Measurements from ENCODE around the gene MPP2.
"Not testable (repeated sequence)": the region's sequence is repeated elsewhere in the genome, so short reads cannot be mapped to it uniquely, and the experiment has no call there.

Gene MPP2

DNA sequence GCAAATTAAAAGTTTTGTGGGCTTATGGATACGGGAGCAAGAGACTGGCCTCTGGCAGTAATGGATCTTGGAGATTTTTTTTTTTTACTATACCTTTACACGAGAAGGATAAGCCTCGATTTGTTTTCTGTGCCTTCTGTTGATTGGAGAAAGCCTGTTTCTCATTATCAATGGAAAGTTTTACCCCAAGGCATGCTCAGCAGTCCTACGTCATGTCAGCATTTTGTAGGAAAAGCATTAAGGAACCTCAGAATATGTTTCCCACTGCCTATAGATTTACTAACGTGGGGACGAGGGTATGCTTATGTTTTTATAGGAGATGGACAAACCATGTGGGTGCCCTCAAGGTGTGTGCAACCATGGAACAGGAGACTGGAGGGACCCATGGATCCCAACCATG, 33.5 kb downstream of the MPP2 start:
- no peak for DNase-seq

- DNase-seq, result no peak
Measured at GRCh38 chr17:43873091-43873490, 34.2 kb downstream of the MPP2 start.

DNA sequence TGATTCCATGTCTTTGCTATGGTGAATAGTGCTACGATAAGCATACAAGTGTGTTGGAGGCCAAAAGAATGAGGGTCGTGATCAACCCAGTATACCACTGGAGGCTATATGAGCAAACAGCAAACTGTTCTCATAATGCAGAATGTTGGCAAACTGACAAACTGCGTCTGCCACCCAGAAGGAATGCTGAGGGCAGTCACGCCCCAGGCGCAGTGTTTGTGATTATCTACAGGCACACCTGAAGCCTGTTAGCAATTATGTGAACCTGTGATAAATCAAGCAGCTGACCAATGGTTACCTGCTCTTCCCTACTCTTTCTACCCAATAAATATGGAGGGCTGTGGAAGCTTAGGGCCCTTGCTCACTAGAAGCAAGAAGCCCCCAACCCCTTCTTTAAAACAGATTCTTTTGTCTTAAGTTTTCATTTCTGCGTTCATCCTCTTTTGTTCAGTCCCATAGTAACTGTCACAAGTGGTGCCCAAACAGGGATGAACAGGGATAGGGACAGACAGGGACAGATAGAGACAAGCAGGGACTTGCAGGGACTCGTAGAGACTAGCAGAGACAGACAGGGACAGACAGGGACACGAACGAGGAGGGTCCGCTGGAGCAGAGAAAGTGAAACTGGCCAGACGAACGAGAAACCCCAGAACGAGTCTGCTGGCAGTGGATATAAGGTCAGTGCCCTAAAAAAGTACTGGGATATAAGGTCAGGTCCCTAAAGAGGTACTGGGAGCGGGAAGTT, 35.2 kb downstream of the MPP2 start:
- DNase-seq, result no peak

- not testable (repeated sequence) for DNase-seq
Measured at GRCh38 chr17:43869031-43869430, 38.3 kb downstream of the MPP2 start.

- no peak for DNase-seq
Measured at GRCh38 chr17:43868226-43868994, 38.9 kb downstream of the MPP2 start.

DNA sequence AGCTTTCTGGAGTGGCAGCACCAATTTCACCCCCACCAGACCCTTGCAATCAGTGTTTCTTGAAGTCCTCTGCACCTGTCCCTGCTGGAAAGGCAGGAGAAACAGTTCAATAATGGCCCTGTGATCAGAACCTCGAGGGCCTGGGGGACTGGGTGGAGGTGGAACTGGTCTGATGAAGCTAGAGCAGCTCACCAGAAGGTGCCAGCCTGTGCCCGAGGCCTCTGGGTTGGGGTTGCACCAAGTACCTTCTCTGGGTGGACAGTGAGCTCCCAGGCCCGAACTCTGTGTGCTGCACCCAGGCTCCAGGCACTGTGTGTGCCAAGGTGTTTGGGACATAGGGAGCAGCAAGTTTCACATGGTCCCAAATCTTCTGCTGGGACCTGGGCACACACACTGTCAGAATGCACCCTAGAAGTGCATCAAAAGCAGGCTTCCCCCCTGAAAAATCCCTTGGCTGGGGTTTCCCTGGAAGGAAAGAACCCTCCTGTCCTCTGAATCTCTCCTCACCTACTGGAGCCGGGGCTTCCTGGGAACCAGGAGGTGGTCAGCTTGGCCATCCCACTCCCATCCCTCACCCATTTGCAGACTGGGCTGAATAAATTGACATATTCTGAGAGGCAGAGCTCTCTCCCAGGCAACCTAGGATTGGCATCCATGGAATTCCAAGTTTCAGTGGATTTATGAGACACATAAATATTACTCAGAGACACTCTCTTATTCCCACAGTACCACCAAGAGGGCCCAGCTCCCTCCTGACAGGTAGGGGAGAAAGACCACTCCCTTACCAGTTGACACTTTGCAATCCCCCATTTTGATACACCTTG, 43.0 kb downstream of the MPP2 start:
- DNase-seq, result no peak

DNA sequence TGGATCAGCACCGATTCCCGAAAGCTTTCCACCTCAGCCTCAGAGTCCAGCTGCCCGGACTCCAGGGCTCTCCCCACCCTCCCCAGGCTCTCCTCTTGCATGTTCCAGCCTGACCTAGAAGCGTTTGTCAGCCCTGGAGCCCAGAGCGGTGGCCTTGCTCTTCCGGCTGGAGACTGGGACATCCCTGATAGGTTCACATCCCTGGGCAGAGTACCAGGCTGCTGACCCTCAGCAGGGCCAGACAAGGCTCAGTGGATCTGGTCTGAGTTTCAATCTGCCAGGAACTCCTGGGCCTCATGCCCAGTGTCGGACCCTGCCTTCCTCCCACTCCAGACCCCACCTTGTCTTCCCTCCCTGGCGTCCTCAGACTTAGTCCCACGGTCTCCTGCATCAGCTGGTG, 45.4 kb downstream of the MPP2 start:
- DNase-seq, result no peak

DNA sequence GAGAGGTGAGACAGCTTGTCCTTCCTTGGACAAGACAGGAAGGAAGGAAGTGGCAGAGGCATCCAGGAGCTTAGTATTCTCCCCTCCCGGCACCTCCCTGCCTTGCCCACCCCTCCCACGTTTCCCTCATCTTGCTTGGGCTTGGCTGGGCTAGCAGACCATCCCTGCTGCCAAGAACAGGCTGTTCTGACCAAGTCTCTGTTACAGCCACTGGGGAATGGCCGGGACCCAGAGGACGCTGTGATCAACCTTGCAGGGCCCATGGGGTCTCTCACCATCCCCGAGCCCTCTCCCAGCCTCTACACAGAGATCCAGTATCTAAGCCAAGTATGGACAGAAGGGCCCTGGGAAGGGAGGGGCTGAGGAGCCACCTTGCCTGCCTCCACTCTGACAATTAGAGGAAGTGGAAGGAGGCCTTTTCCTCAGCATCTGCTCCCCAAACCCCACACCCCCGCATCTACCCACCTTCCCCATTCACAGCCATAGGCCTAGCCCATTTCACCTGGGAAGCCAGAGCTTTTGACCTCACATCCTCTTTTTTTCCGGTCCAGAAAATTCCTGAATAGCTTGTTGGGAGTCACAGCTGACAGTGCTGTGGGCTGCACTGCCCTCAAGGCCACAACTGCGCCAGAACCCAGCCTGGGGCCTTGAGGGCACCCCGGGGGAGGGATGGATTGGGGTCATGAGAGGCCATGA, 46.3 kb downstream of the MPP2 start:
- DNase-seq, result no peak

DNA sequence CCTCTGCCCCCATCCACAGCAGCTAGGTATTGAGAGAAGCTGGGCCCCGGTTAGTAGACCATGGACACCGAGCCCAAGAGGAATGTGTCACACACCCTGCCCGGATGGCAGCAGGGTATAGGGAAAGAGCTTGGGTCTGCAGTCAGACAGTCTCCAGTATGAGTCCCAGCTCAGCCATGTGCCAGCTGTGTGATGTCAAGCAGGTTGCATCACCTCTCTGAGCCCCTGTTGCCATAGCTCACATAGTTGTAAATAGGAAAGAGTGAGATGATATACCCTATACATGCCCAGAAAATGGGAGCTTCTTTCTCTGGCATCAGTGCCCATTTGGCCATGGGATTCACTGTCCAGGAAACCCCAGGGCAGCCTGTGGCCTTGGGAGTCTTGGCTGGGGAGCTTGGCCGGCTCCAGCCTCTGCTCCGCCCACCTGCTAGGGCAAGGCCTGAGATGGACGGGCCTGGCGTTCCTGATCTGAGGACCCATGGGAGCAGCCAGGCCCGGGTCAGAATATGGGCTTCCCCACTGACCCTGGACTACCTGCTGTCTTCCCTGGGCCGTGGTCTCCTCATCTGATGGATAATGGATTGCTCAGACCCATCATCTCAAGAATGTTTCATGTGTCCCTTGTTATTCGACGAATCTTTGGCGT, 47.1 kb downstream of the MPP2 start:
- no peak for DNase-seq

DNA sequence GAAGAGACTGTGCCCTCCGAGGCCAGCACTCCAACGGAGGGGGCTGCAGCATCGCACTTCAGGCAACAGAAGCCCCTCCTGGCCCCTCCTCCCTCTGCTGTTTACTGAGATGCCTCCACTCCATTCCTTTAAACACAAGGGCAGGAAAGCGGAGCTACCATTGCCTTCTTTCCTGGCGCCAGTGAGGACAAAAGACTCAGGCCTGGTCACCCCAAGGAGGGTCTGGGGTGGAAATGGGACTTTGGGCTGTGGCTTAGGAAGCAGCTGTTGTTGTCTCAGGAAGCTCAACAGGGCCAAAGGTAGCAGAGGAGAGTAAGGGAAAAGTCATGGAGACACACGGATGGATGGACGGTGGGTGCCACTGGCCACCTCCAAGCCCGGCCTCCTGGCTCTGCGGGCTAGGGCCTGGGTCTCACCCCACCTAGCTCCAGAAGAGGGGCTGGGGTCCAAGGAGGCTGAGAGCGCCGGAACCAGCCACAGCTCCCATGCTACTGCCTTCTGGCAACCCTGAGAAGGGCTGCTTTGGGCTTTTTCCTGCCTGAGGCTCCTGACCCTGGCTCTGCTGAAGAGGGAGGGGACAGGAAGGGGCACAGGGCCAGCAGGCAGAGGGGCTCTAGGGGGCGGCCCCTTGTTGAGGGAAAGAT, 49.3 kb downstream of the MPP2 start:
- no peak for DNase-seq

GRCh38 chr17:43857141-43857540, 50.2 kb downstream of the MPP2 start:
- no peak for DNase-seq

GRCh38 chr17:43856141-43856540, 51.2 kb downstream of the MPP2 start:
- no peak for DNase-seq

DNA sequence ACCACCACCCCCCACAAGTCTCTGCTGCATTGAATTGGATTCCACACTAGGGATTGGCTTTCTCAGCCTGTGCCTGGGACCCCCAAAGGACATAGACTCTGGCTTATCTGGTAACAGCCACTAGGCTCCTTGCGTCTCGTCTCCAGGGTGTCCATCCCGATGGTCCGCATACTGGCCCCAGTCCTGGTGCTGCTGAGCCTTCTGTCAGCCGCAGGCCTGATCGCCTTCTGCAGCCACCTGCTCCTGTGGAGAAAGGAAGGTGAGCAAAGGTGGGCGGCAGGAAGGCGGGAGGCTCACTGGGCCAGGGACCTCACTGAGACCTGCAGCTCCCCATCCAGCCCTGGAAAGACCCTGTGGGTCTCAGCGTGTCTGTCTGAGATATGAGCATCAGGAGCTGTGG, 52.3 kb downstream of the MPP2 start:
- no peak for DNase-seq

GRCh38 chr17:43854498-43854897, 52.8 kb downstream of the MPP2 start:
- no peak for DNase-seq

DNA sequence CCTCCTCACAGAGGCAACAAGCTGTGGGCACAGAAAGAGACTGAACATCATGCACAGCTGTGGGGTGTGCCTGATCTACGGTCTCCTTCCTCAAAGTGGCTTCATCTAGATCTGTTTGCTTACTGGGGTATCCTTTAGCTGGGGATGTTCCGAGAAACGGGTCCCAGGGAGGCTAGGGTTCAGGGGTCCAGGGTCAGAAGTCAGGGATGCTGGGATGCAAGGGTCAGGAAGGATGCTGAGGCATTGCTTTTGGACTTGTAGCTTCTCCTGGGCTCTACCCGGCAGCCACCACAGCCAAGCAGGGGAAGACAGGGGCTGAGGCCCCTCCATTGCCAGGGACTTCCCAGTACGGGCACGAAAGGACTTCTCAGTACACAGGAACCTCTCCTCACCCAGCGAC, 53.8 kb downstream of the MPP2 start:
- no peak for DNase-seq

GRCh38 chr17:43852571-43852970, 54.8 kb downstream of the MPP2 start:
- no peak for DNase-seq

DNA sequence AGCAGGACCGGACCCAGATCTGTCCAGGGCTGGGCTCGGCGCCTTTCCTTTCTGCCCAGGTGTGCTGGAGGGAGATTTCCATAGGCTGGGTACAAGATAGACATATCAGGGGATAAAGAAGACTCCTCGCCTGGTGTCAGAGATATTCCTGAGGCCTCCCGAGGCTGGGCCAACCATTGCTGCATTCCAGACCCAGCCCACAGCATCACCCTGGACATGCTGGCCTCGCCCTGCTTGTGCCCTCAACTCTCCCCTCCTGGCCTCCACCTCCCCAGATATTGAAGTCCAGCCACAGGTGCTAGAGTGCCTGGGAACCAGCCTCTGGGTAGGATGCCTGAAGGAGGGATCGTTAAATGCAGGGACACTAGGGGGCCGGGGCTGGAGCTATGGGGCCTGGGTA, 58.2 kb downstream of the MPP2 start:
- no peak for DNase-seq

- DNase-seq, result no peak
Measured at GRCh38 chr17:43848601-43849000, 58.7 kb downstream of the MPP2 start.

DNA sequence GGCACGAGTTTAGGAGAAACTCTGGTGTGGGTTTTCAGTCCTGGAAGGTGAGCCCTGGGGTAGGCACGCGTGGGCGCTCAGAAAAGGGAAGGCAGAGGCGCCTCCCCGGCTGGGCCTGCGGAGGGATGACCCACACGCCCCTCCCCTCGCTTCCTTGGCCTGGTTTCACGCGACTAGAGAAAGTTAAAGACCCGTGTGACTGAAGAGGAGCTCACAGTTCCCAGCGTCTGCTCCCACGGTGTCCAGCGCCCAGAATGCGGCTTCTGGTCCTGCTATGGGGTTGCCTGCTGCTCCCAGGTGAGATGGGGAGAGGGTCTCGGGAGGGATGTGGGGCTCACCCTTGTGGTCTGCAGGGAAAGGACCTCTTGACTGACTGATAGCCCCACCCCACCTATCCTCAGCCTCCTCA, 60.4 kb downstream of the MPP2 start, which contains the start of gene CD300LG:
CD300LG (plus strand) TSS at position 214 of the 409 bp plus-strand sequence; CDS start at position 255, 41 bp downstream.
- DNase-seq, result no peak

GRCh38 chr17:43846221-43846712, 61.1 kb downstream of the MPP2 start:
- DNase-seq, result peak; percentile 66

- no peak for DNase-seq
Measured at GRCh38 chr17:43845766-43846165, 61.6 kb downstream of the MPP2 start.

DNA sequence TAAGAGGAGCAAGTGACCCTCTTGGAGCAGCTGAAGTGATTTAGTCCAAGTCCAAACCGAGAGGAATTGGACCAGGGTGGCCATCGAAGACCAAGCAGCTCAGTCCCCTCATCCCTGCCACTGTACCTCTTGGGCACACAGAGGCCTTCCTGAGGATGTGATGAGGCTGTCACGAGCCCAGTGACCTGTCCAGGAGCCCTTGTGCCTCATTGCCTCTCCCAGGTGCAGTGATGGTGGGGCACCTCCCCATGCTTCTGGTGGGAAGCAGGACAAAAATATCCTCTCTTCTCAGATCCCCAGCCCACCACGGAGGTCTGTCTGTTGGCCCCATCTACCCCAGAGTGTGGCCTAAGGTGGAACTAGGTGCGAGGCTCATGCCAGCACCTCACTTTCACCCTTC, 63.1 kb downstream of the MPP2 start:
- no peak for DNase-seq

Data from CD4-positive, alpha-beta T cell treated with Interleukin-17A for 1 hour (primary cell).